ENCODE results near the gene SDHD.

- TF ChIP-seq CTCF (IDR thresholded peaks at IDR 0.05; ENCODE audit: low read depth, low read length, missing input control) (no peak), RAD21 (IDR thresholded peaks at IDR 0.05) (no peak), REST (IDR thresholded peaks at IDR 0.05) (no peak), SP1 (IDR thresholded peaks at IDR 0.05) (no peak), MAX (IDR thresholded peaks at IDR 0.05) (no peak), JUND (IDR thresholded peaks at IDR 0.05) (no peak), ZBTB33 (IDR thresholded peaks at IDR 0.05) (no peak), TAF1 (conservative IDR thresholded peaks at IDR 0.05) (no peak)
Measured at GRCh38 chr11:112049777-112050176, 36.9 kb upstream of the SDHD start.

All from liver (tissue), 3 donors.